ENCODE measurements around the gene PCDHGB3.

DNA sequence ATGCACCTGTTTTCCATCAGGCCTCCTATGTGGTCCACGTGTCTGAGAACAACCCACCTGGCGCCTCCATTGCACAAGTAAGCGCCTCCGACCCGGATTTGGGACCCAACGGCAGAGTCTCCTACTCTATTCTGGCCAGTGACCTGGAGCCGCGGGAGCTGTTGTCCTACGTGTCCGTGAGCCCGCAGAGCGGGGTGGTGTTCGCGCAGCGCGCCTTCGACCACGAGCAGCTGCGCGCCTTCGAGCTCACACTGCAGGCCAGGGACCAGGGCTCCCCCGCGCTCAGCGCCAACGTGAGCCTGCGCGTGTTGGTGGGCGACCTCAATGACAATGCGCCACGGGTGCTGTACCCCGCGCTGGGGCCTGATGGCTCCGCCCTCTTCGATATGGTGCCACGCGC, 18.5 kb upstream of the PCDHGB3 start:
- TF ChIP-seq NR2C1 (IDR thresholded peaks at IDR 0.05) (no peak), CREB1 (IDR thresholded peaks at IDR 0.05; ENCODE audit: low read depth) (no peak)
